Testis (tissue), 3 donors: Measurements from ENCODE around the gene COL21A1. TPM values are rescaled to one million over a fixed set of nuclear protein-coding genes. Genes with fewer than 3 reads are reported as not detected.

Source experiments
- DNase-seq: peaks from one replicate; pipeline ENCODE4 v3.0.0-alpha.2; 2019
- H3K27ac ChIP-seq, 2 donors: fragments of 200-600 bp; sonication (generic); one replicate each; pipeline ENCODE4 v1.5.1; 2019
- H3K27me3 ChIP-seq: fragments of 200-600 bp; sonication (generic); one replicate; pipeline ENCODE4 v1.5.1; 2019
- H3K36me3 ChIP-seq: fragments of 200-600 bp; sonication (generic); one replicate; pipeline ENCODE4 v1.5.1; 2017; ENCODE audit warnings: low read depth; ENCODE audit errors: missing control alignments
- H3K4me1 ChIP-seq: fragments of 200-600 bp; sonication (generic); one replicate; pipeline ENCODE4 v1.5.1; 2019
- H3K4me3 ChIP-seq, 2 donors: fragments of 200-600 bp; sonication (generic); one replicate each; pipeline ENCODE4 v1.5.1; 2017 to 2019
- H3K9me3 ChIP-seq: fragments of 200-600 bp; sonication (generic); one replicate; pipeline ENCODE4 v1.5.1; 2017
- POLR2A ChIP-seq: fragments of 450-650 bp; IDR thresholded peaks from one replicate; pipeline ENCODE4 v1.6.1; 2017; ENCODE audit warnings: antibody characterized with exemption, mild to moderate bottlenecking, moderate library complexity
- WGBS, 2 donors: methylation state at CpG; one replicate each; pipeline ENCODE4 v1.1.5; 2018; 5-methylcytosine and 5-hydroxymethylcytosine counted together
- intact Hi-C: fragments of 100-400 bp; cut with DNase I; formaldehyde crosslinking; loops from one replicate; pipeline ENCODE4 v1.15.1; 2023; ENCODE audit warnings: low total_unique reads
- polyA plus RNA-seq: library from polyadenylated mRNA; stranded (reverse); fragments of 350-450 nt; fragmentation: Illumina TruSeq; extraction: RNeasy Lipid Tissue Mini Kit (QIAGEN cat#74804); gene quantifications from one replicate; pipeline ENCODE4 v1.2.3, GENCODE V29; 2014; ENCODE audit warnings: low read depth, low replicate concordance; ENCODE audit not compliant: insufficient read depth
- total RNA-seq, 2 donors: library from RNA; depleted of rRNA; stranded (reverse); fragments of >200 nt; gene quantifications; one replicate each; pipeline ENCODE4 v1.2.3, GENCODE V29; 2016
- TF ChIP-seq, protein P1 (sequence below), 3 experiments: fragments of 450-650 bp in 2 of 3; fragments of 200-600 bp in 1 of 3; sonication (generic) in 1 of 3; IDR thresholded peaks; one replicate each; pipeline ENCODE4 v1.5.1; 2016 to 2019; ENCODE audit warnings: antibody characterized with exemption in 3 of 3, mild to moderate bottlenecking in 2 of 3, moderate library complexity in 1 of 3

The COL21A1 gene
- total and polyA plus RNA-seq, 3 donors from 2014 or later = 6.6 to 10.5 (median 7.1) TPM

DNA sequence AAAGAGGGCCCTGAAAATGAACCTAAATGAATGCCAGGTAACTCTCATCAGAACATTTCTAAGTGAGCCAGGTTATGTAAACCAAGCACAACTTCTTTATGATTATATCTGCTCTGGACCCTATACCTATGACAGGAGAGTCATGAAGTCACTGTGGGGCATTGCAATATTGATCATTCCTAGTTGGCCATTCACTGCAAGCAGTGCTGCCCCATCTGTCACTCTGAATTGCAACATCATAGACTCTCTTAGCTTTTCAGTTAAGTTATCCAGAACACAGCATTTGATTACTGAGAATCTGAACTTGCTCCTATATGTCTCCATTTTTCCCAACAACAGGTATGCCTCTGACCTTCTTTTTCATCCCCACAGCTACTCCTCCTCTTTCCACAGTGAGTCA lies 3.3 kb downstream of the COL21A1 start:
- no peak for DNase-seq
- intact Hi-C loops = no loop called here
- Histone ChIP-seq H3K4me1 (peaks cover 6% of the 10 kb centered on the region), H3K27me3 (no peaks in the 10 kb centered on the region), H3K27ac (peak overlapping the region in 1 of 2 donors; percentile 64), H3K36me3 (no peaks in the 10 kb centered on the region), H3K9me3 (no peaks in the 10 kb centered on the region), H3K4me3 (no peak overlapping the region)
- TF ChIP-seq, protein P1, sequence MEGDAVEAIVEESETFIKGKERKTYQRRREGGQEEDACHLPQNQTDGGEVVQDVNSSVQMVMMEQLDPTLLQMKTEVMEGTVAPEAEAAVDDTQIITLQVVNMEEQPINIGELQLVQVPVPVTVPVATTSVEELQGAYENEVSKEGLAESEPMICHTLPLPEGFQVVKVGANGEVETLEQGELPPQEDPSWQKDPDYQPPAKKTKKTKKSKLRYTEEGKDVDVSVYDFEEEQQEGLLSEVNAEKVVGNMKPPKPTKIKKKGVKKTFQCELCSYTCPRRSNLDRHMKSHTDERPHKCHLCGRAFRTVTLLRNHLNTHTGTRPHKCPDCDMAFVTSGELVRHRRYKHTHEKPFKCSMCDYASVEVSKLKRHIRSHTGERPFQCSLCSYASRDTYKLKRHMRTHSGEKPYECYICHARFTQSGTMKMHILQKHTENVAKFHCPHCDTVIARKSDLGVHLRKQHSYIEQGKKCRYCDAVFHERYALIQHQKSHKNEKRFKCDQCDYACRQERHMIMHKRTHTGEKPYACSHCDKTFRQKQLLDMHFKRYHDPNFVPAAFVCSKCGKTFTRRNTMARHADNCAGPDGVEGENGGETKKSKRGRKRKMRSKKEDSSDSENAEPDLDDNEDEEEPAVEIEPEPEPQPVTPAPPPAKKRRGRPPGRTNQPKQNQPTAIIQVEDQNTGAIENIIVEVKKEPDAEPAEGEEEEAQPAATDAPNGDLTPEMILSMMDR (IDR thresholded peaks at IDR 0.05) = no peak
- TF ChIP-seq POLR2A = no peak

DNA sequence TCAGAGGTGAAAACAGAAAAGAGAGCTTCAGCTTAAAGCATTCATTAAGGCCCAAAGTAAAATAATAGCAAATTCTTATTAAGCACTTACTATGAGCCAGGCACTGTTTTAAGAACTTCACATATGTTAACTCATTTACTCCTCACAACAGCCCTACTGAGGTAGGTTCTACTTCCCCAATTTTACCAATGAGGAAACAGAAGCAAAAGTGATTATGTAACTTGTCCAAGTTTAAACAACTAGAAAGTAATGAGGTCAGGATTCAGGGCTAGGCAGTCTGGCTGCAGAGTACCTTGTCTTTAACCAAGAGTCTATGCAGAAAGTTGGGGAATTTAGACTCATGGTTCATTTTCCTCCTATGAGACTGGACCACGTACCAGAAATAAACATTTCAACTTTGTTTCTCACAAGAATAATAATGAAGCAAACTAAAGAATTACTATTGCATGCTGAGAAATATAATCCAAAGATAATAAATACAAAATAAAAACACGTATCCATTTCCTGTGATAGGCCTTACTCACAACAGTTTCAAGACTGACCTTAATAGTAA lies 3.8 kb downstream of the COL21A1 start:
- intact Hi-C loops = no loop called here
- TF ChIP-seq, protein P1 (IDR thresholded peaks at IDR 0.05) = no peak
- no peak for TF ChIP-seq POLR2A
- 66 to 72% methylated on average over 2 of the region's 2 CpGs for WGBS, 2 donors

DNA sequence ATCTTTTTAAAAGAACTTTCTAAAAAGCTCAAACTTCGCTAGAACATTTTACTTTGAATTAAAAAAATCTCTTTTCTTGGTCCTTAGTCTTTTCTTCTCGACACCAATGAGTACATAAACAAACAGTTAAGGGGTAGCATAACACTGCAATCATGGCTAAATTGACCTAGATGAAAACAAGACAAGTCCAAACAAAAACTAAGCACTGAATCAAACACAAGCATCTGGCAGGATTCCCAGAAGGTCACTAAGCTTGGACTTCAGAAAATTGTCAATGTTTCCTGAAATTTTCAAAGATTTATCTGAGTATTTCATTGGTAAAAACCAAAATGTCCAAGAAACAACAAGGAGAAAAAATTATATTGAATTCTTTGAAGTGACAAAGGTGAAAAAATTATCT lies 5.0 kb downstream of the COL21A1 start:
- H3K36me3 ChIP-seq = no peaks in the 10 kb centered on the region
- TF ChIP-seq, protein P1 (IDR thresholded peaks at IDR 0.05) = no peak
- TF ChIP-seq POLR2A = no peak
- DNase-seq = no peak
- 45 to 57% methylated on average over 2 of the region's 2 CpGs for WGBS, 2 donors
- H3K27me3 ChIP-seq = no peaks in the 10 kb centered on the region
- H3K9me3 ChIP-seq = no peaks in the 10 kb centered on the region
- H3K27ac ChIP-seq = peak overlapping the region in 1 of 2 donors; percentile 64
- intact Hi-C loops = no loop called here
- peaks cover 6% of the 10 kb centered on the region for H3K4me1 ChIP-seq
- H3K4me3 ChIP-seq = no peak overlapping the region

More for the DNA sequence above, 3.8 kb downstream of the COL21A1 start:
- H3K27me3 ChIP-seq = no peaks in the 10 kb centered on the region
- peak overlapping the region in 1 of 2 donors; percentile 64 for H3K27ac ChIP-seq
- no peaks in the 10 kb centered on the region for H3K9me3 ChIP-seq
- H3K4me1 ChIP-seq = peaks cover 6% of the 10 kb centered on the region
- no peaks in the 10 kb centered on the region for H3K36me3 ChIP-seq
- DNase-seq = no peak
- no peak overlapping the region for H3K4me3 ChIP-seq

DNA sequence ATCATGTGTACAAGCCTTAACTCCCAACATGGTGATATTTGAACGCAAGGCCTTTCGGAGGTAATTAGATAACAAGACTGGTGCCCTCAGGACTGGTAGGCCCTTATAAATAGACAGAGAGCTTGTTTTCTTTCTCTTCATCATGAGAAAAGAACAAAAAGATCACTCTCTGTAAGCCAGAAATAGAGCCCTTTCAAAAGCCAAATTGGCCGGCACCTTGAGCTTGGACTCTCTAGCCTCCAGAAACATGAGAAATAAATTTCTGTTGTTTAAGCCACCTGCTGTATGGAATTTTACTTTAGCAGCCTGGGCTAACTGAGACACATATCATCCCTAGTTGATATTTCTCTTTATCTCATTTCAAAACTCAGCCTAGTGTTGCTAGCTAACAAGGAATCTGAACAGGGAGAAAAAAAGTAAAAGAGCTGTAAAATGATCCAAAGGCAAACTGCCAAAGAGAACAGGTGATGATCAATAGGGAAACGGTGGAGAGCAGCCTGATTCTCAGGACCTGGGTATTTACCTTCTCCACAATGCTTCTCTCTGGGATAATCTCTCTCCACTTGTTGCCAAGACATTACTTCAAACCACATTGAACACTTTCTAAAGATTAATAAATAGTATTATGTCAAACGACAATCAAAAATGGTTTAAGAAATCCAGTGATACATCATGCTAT lies 6.1 kb downstream of the COL21A1 start:
- no peak overlapping the region for H3K4me3 ChIP-seq
- H3K36me3 ChIP-seq = no peaks in the 10 kb centered on the region
- peaks cover 6% of the 10 kb centered on the region for H3K4me1 ChIP-seq
- DNase-seq = peak; percentile 17
- no peaks in the 10 kb centered on the region for H3K27me3 ChIP-seq
- no peaks in the 10 kb centered on the region for H3K9me3 ChIP-seq
- intact Hi-C loops = no loop called here
- peak overlapping the region; percentile 56 to 64 for H3K27ac ChIP-seq
- TF ChIP-seq POLR2A = no peak
- TF ChIP-seq, protein P1 (IDR thresholded peaks at IDR 0.05) = no peak
- WGBS, 2 donors = 52 to 57% methylated on average over 5 of the region's 5 CpGs

DNA sequence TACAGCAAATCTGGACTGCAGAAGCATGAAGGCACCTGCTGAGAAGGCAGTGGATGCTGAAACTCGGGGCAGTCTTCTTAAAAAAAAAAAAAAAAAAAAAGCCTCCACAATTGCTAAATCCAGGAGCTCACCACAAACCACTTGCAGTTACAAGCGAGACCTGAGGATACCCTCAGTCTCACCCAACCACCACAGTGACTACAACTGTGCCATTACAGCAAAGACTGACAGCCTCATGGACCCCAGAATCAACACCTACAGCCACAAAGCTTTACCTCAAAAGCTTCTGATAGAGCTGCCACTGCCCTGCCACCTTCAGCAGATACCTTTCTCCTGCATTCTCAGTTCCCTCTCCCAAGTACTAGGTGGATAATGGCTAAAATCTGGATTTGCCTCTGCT lies 9.0 kb downstream of the COL21A1 start:
- H3K4me3 ChIP-seq = no peak overlapping the region
- no peaks in the 10 kb centered on the region for H3K36me3 ChIP-seq
- WGBS, 2 donors = 75 to 85% methylated on average over 2 of the region's 2 CpGs
- peaks cover 6% of the 10 kb centered on the region for H3K4me1 ChIP-seq
- DNase-seq = no peak
- no peak for TF ChIP-seq POLR2A
- TF ChIP-seq, protein P1 (IDR thresholded peaks at IDR 0.05) = no peak
- no peaks in the 10 kb centered on the region for H3K9me3 ChIP-seq
- H3K27ac ChIP-seq = no peak overlapping the region
- H3K27me3 ChIP-seq = no peaks in the 10 kb centered on the region
- intact Hi-C loops = no loop called here
